Upper lobe of left lung (tissue), 6 donors: ENCODE results near the gene CUX1. TPM values are rescaled to one million over a fixed set of nuclear protein-coding genes. Genes with fewer than 3 reads are reported as not detected.

Experiments used
- ATAC-seq, 2 donors: fragments of 200-7000 bp; cut with Tn5 transposase; one replicate each; pipeline ENCODE4 v1.9.1; 2022; ENCODE audit warnings: mild to moderate bottlenecking in 2 of 2, moderate library complexity in 2 of 2; ENCODE audit not compliant: low FRiP score in 2 of 2
- DNase-seq, 2 donors: peaks; one replicate each; pipeline ENCODE4 v3.0.0-alpha.2; 2019 to 2020
- H3K27ac ChIP-seq, 4 donors: fragments of 200-600 bp; sonication (generic); one replicate each; pipeline ENCODE4 v1.5.1; 2016 to 2019
- H3K27me3 ChIP-seq, 4 donors: fragments of 200-600 bp; sonication (generic); one replicate each; pipeline ENCODE4 v1.5.1; 2017 to 2019
- H3K36me3 ChIP-seq, 4 donors: fragments of 200-600 bp; sonication (generic); one replicate each; pipeline ENCODE4 v1.5.1; 2016 to 2019
- H3K4me1 ChIP-seq, 4 donors: fragments of 200-600 bp; sonication (generic); one replicate each; pipeline ENCODE4 v1.5.1; 2018 to 2019
- H3K4me3 ChIP-seq, 4 donors: fragments of 200-600 bp; sonication (generic); one replicate each; pipeline ENCODE4 v1.5.1; 2017 to 2019; ENCODE audit warnings: mild to moderate bottlenecking in 2 of 4, moderate library complexity in 1 of 4
- H3K9me3 ChIP-seq, 4 donors: fragments of 200-600 bp; sonication (generic); one replicate each; pipeline ENCODE4 v1.5.1; 2018 to 2019
- CTCF ChIP-seq, 6 experiments: fragments of 450-650 bp in 4 of 6; fragments of 200-600 bp in 2 of 6; sonication (generic) in 2 of 6; IDR thresholded peaks; one replicate each; pipeline ENCODE4 v1.5.1; 2016 to 2019; ENCODE audit warnings: antibody characterized with exemption in 6 of 6
- EP300 ChIP-seq, 4 donors: sonication (generic); formaldehyde crosslinking; IDR thresholded peaks; one replicate each; pipeline ENCODE4 v1.5.1; 2017; ENCODE audit warnings: antibody characterized with exemption in 4 of 4, control low read depth in 2 of 4
- POLR2A ChIP-seq, 4 donors: fragments of 450-650 bp; IDR thresholded peaks; one replicate each; pipeline ENCODE4 v1.5.1; 2016 to 2017; ENCODE audit warnings: antibody characterized with exemption in 4 of 4, mild to moderate bottlenecking in 2 of 4
- POLR2AphosphoS5 ChIP-seq, 2 donors: sonication (generic); formaldehyde crosslinking; IDR thresholded peaks; one replicate each; pipeline ENCODE4 v1.5.1; 2017; ENCODE audit warnings: antibody characterized with exemption in 2 of 2
- WGBS, 2 donors: methylation state at CpG; one replicate each; pipeline ENCODE4 v1.1.5; 2017 to 2018; 5-methylcytosine and 5-hydroxymethylcytosine counted together
- total RNA-seq, 6 donors: library from RNA; depleted of rRNA in 4 of 6; stranded (reverse); fragments of >200 nt in 4 of 6; gene quantifications; one replicate each; pipeline versions ENCODE4 v1.1.0 to v1.2.1, GENCODE V29; 2016 to 2021
- donor health status: DM: no; HTN: no; CAD: no; lungs with moderate emphysema.
- donor health status: DM: no; HTN: yes; CAD: no; lungs with severe emphysema.

CUX1 gene
- total RNA-seq, 6 donors from 2014 or later = 106 to 188 (median 115) TPM

DNA sequence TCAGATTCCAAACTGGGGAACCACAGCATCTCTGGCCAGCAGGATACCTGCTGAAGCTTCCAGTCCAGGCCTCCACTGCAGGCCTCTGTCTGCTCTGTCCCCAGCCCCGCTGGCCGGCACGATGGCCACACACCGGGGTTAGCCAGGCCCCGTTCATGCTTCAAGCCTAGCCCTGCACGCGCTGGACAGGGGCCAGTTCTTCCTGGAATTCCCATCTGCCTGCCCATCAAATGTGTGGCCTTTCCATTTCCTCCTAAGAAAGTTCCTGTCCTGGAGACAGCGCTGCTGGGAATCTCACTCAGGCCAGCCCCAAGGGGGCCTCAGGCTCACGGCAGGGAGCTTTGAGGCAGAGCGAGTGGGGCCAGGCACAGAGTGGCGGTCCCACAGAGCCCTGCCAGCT, 487.2 kb downstream of the CUX1 start:
- H3K4me1 ChIP-seq = peaks cover 11 to 32% (median 16%) of the 10 kb centered on the region in 4 donors
- peak overlapping the region in 1 of 4 donors; percentile 42 for H3K27ac ChIP-seq
- no peak for ATAC-seq
- H3K4me3 ChIP-seq = no peak overlapping the region
- H3K27me3 ChIP-seq = no peaks in the 10 kb centered on the region
- DNase-seq = no peak
- TF ChIP-seq POLR2AphosphoS5 (IDR thresholded peaks at IDR 0.05) (peak; percentile 31 to 49), EP300 (IDR thresholded peaks at IDR 0.05) (no peak)
- peaks cover 0 to 1% (median 0%) of the 10 kb centered on the region in 4 donors for H3K36me3 ChIP-seq
- H3K9me3 ChIP-seq = no peaks in the 10 kb centered on the region
- WGBS, 2 donors = 56 to 64% methylated on average over 9 to 11 of the region's 11 CpGs

DNA sequence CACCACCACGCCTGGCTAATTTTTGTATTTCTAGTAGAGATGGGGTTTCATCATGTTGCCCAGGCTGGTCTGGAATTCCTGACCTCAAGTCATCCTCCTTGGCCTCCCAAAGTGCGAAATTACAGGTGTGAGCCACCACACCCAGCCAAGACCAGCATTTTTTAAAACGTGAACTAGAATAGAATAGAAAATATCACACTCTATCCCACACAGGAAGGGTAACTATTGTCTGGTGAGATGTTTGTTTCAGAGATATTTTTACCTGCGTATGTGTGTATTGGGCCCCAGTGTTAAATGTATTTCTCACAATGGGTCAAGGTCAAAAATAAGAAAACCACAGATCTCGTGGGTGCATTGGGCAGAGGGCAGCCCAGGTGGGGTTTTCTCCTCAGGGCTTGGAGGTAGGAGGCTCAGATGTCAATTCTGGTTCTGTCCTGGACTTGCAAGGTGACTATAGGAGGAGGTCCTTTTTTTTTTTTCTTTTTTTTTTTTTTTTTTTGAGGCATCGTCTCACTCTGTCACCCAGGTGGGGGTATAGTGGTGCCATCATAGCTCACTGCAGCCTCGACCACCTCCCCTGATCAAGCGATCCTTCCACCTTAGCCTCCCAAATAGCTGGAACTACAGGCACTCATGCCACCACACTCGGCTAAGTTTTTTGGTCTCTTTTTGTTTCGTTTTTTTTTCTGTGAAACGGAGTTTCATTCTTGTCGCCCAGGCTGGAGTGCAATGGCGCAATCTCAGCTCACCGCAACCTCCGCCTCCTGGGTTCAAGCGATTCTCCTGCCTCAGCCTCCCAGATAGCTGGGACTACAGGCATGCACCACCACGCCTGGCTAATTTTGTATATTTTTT, 488.2 kb downstream of the CUX1 start:
- H3K36me3 ChIP-seq = peaks cover 0 to 6% (median 0%) of the 10 kb centered on the region in 4 donors
- no peak for DNase-seq
- no peaks in the 10 kb centered on the region for H3K27me3 ChIP-seq
- no peaks in the 10 kb centered on the region for H3K9me3 ChIP-seq
- no peak for TF ChIP-seq EP300 (IDR thresholded peaks at IDR 0.05)
- no peak for TF ChIP-seq POLR2A (IDR thresholded peaks at IDR 0.05)
- TF ChIP-seq POLR2AphosphoS5 (IDR thresholded peaks at IDR 0.05) = no peak
- no peak for TF ChIP-seq CTCF (IDR thresholded peaks at IDR 0.05)
- no peak overlapping the region for H3K4me3 ChIP-seq
- WGBS, 2 donors = 83 to 90% methylated on average over 16 to 17 of the region's 17 CpGs
- ATAC-seq = no peak
- H3K4me1 ChIP-seq = peaks cover 11 to 32% (median 16%) of the 10 kb centered on the region in 4 donors
- H3K27ac ChIP-seq = no peak overlapping the region

DNA sequence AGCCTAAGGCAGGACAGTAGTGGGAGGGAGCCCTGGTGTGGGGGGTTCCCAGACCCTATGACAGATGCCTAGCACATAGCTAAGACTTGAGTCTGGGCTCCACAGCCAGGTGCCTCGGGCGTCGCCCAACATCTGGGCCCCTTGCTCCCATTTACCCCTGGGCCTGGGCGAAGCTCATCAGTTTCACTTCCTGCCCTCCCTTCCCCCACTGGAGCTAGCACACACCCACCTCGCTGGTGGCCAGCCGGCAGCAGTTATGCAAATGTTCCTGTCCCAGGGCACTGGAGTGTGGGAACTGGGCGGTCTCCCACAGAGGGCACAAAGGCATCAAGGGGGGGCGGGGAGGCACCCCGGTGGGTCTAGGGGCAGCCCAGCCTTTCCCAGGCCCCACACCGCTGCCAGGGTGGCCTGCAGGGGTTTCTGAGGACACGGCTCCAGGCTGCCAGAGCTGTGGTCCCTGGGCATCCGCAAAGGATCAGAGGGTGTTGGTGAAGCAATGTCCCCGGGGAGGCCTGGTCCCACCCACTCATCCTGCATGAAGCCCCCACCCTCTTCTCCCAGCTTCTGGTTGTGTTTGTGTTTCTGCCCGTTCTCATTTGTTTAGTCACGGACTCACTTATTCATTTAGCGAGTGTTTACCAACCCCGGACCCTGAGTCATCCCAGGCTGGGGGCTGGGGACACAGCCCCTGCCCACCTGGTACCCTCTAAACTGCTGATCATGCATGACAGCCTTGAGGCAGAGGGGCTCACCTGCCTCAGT, 489.7 kb downstream of the CUX1 start:
- peaks cover 0 to 8% (median 0%) of the 10 kb centered on the region in 4 donors for H3K36me3 ChIP-seq
- peak; percentile 65 to 83 for ATAC-seq
- H3K27ac ChIP-seq = peak overlapping the region in 2 of 4 donors; percentile 40 to 54
- H3K27me3 ChIP-seq = no peaks in the 10 kb centered on the region
- peak overlapping the region in 2 of 4 donors; percentile 13 to 29 for H3K4me3 ChIP-seq
- H3K9me3 ChIP-seq = no peaks in the 10 kb centered on the region
- H3K4me1 ChIP-seq = peaks cover 11 to 32% (median 16%) of the 10 kb centered on the region in 4 donors
- peak in 1 of 2 donors; percentile 63 for DNase-seq
- 40 to 50% methylated on average over 5 to 11 of the region's 17 CpGs for WGBS, 2 donors
- TF ChIP-seq POLR2AphosphoS5 (IDR thresholded peaks at IDR 0.05) (peak; percentile 27 to 61), EP300 (IDR thresholded peaks at IDR 0.05) (peak in 1 of 4 donors; percentile 7), CTCF (IDR thresholded peaks at IDR 0.05) (no peak), POLR2A (IDR thresholded peaks at IDR 0.05) (no peak)

GRCh38 chr7:102310414-102310815, 493.0 kb downstream of the CUX1 start:
- Histone ChIP-seq H3K36me3 (peaks cover 0 to 8% (median 2%) of the 10 kb centered on the region in 4 donors), H3K27ac (no peak overlapping the region), H3K9me3 (no peaks in the 10 kb centered on the region), H3K4me1 (peaks cover 11 to 14% (median 12%) of the 10 kb centered on the region in 4 donors), H3K4me3 (no peak overlapping the region), H3K27me3 (no peaks in the 10 kb centered on the region)
- no peak for ATAC-seq
- DNase-seq = no peak
- TF ChIP-seq POLR2A (IDR thresholded peaks at IDR 0.05) (no peak), POLR2AphosphoS5 (IDR thresholded peaks at IDR 0.05) (no peak), EP300 (IDR thresholded peaks at IDR 0.05) (no peak), CTCF (IDR thresholded peaks at IDR 0.05) (no peak)
- WGBS, 2 donors = 94 to 98% methylated on average over 6 to 9 of the region's 9 CpGs

DNA sequence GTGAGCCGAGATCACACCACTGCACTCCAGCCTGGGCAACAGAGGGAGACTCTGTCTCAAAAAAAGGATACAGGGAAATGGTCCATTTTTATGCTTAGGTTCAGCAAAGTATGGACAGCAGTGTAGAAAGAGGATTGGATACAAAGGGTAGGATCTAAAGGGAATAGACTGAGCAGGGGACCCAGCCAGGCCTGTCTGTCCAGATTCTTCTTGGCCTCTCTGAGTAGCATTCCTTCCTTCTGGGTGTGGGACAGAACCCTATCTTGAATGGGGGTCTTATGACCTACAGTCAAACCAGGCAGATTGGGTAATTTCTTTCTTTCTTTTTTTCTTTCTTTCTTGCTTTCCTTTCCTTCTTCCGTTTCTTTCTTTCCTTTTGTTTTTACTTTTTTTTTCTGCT, 494.9 kb downstream of the CUX1 start:
- Histone ChIP-seq H3K27me3 (no peaks in the 10 kb centered on the region), H3K9me3 (no peaks in the 10 kb centered on the region), H3K4me3 (no peak overlapping the region), H3K27ac (no peak overlapping the region), H3K36me3 (peaks cover 0 to 12% (median 4%) of the 10 kb centered on the region in 4 donors), H3K4me1 (peaks cover 3% of the 10 kb centered on the region in 4 donors)
- 79 to 83% methylated on average over 2 of the region's 2 CpGs for WGBS, 2 donors
- DNase-seq = no peak
- ATAC-seq = no peak
- TF ChIP-seq CTCF (IDR thresholded peaks at IDR 0.05) (no peak), POLR2AphosphoS5 (IDR thresholded peaks at IDR 0.05) (no peak)
